ENCODE measurements around the gene OTUD3.

DNA sequence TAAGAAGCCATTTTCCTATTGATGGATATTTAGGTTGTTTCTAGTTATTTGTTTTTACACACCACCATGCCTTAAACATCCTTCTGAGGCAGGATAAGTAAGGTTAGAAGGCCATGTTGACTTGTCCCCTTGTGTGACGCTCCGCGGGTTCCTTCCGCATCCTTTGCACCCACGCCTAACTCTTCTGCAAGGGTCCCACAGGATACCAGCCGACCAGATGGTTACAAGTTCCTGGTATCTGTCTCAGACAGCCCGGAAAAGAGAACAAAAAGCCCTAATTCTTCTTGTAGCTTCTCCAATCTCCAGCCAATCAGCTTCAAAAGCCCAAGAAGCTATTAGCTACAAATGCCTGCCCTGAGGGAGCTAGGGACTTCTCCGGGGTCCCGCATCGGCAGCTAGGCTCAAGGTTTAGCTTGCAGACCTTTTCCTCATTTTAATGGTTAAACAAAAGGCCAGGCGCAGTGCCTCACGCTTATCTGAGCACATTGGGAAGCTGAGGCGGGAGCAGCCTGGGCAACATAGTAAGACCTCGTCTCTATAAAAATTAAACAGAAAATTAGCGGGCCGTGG is 4.9 kb upstream of the OTUD3 start:
- TF ChIP-seq, protein P1, sequence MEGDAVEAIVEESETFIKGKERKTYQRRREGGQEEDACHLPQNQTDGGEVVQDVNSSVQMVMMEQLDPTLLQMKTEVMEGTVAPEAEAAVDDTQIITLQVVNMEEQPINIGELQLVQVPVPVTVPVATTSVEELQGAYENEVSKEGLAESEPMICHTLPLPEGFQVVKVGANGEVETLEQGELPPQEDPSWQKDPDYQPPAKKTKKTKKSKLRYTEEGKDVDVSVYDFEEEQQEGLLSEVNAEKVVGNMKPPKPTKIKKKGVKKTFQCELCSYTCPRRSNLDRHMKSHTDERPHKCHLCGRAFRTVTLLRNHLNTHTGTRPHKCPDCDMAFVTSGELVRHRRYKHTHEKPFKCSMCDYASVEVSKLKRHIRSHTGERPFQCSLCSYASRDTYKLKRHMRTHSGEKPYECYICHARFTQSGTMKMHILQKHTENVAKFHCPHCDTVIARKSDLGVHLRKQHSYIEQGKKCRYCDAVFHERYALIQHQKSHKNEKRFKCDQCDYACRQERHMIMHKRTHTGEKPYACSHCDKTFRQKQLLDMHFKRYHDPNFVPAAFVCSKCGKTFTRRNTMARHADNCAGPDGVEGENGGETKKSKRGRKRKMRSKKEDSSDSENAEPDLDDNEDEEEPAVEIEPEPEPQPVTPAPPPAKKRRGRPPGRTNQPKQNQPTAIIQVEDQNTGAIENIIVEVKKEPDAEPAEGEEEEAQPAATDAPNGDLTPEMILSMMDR (IDR thresholded peaks at IDR 0.05), result no peak
- no peak for TF ChIP-seq POLR2A (IDR thresholded peaks at IDR 0.05)
